Hindlimb muscle (tissue), 1 donor: Measurements from ENCODE around the gene FGF12. TPM values are rescaled to one million over a fixed set of nuclear protein-coding genes. Genes with fewer than 3 reads are reported as not detected.

Source experiments
- DNase-seq: peaks from one replicate; pipeline ENCODE4 v3.0.0-alpha.2; 2013
- polyA plus RNA-seq: library from polyadenylated mRNA; unstranded; fragments of 120-200 nt; gene quantifications from one replicate; pipeline ENCODE4 v1.2.1, GENCODE V29; 2013; ENCODE audit not compliant: insufficient read length

FGF12 gene
- polyA plus RNA-seq, 1 donor = 2.9 TPM

GRCh38 chr3:192332386-192333291 is 394.7 kb downstream of the FGF12 start:
- DNase-seq = no peak

GRCh38 chr3:192331749-192332385 is 395.5 kb downstream of the FGF12 start:
- DNase-seq = no peak

- DNase-seq = no peak
These were observed 400.7 kb downstream of the FGF12 start for GRCh38 chr3:192326656-192327055.

GRCh38 chr3:192317564-192317963 is 409.8 kb downstream of the FGF12 start:
- no peak for DNase-seq

- DNase-seq = no peak
These were observed 413.7 kb downstream of the FGF12 start for GRCh38 chr3:192313605-192314004.

- no peak for DNase-seq
These were observed 419.7 kb downstream of the FGF12 start for GRCh38 chr3:192307631-192308030.

- no peak for DNase-seq
These were observed 424.1 kb downstream of the FGF12 start for GRCh38 chr3:192303235-192303634.

GRCh38 chr3:192302721-192303120 is 424.6 kb downstream of the FGF12 start:
- DNase-seq = no peak

- no peak for DNase-seq
These were observed 427.4 kb downstream of the FGF12 start for GRCh38 chr3:192299921-192300320.

- no peak for DNase-seq
These were observed 430.5 kb downstream of the FGF12 start for GRCh38 chr3:192296845-192297244.

- no peak for DNase-seq
These were observed 442.8 kb downstream of the FGF12 start for GRCh38 chr3:192284443-192285072.

GRCh38 chr3:192281207-192281880 is 446.0 kb downstream of the FGF12 start:
- DNase-seq = no peak

GRCh38 chr3:192279664-192280063 is 447.7 kb downstream of the FGF12 start:
- no peak for DNase-seq

- no peak for DNase-seq
These were observed 449.9 kb downstream of the FGF12 start for GRCh38 chr3:192277477-192277876.

GRCh38 chr3:192275741-192276355 is 451.5 kb downstream of the FGF12 start:
- DNase-seq = no peak

- no peak for DNase-seq
These were observed 453.7 kb downstream of the FGF12 start for GRCh38 chr3:192273697-192274010.

GRCh38 chr3:192273001-192273696 is 454.2 kb downstream of the FGF12 start:
- DNase-seq = no peak

GRCh38 chr3:192262001-192262400 is 465.3 kb downstream of the FGF12 start:
- no peak for DNase-seq

GRCh38 chr3:192261135-192261534 is 466.2 kb downstream of the FGF12 start:
- no peak for DNase-seq

- no peak for DNase-seq
These were observed 467.0 kb downstream of the FGF12 start for GRCh38 chr3:192260116-192261010.

GRCh38 chr3:192259661-192260060 is 467.7 kb downstream of the FGF12 start:
- no peak for DNase-seq
